ENCODE results near the gene MSRB3. TPM values are rescaled to one million over a fixed set of nuclear protein-coding genes. Genes with fewer than 3 reads are reported as not detected.

The MSRB3 gene
- total and polyA plus RNA-seq, 10 donors = 4.3 to 64.4 (median 19.7) TPM

DNA sequence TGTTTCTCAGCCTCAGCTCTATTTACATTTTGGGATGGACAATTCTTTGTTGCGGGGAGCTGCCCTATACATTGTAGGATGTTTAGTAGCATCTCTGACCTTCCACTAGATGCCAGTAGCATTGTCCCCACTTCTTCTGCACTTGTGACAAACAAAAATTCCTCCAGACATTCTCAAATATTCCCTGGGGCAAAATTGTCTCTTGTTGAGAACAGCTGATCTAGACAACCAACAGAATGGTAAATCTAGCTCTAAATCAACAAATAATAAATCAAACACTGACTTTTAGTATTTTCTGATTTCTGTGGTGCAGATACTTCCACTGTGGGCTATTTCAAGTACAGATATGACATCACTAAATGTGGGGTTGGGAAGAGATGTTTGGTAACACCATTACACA, 60.7 kb downstream of the MSRB3 start:
- intact Hi-C loops (cut with DNase I; ENCODE audit: low total_unique reads) = no loop called here
- 88 to 100% (median 100%) methylated on average over 1 of the region's 1 CpG for WGBS, 5 donors
- Histone ChIP-seq H3K4me3 (no peak overlapping the region), H3K9me3 (no peaks in the 10 kb centered on the region), H3K27ac (no peak overlapping the region), H3K4me1 (no peaks in the 10 kb centered on the region), H3K27me3 (replicated peaks in 1 of 7) (no peaks in the 10 kb centered on the region), H3K36me3 (no peaks in the 10 kb centered on the region)
- no peak for TF ChIP-seq POLR2AphosphoS5 (IDR thresholded peaks at IDR 0.05)
- TF ChIP-seq, protein P1, sequence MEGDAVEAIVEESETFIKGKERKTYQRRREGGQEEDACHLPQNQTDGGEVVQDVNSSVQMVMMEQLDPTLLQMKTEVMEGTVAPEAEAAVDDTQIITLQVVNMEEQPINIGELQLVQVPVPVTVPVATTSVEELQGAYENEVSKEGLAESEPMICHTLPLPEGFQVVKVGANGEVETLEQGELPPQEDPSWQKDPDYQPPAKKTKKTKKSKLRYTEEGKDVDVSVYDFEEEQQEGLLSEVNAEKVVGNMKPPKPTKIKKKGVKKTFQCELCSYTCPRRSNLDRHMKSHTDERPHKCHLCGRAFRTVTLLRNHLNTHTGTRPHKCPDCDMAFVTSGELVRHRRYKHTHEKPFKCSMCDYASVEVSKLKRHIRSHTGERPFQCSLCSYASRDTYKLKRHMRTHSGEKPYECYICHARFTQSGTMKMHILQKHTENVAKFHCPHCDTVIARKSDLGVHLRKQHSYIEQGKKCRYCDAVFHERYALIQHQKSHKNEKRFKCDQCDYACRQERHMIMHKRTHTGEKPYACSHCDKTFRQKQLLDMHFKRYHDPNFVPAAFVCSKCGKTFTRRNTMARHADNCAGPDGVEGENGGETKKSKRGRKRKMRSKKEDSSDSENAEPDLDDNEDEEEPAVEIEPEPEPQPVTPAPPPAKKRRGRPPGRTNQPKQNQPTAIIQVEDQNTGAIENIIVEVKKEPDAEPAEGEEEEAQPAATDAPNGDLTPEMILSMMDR (IDR thresholded peaks at IDR 0.05 in 8 of 11, conservative IDR thresholded peaks at IDR 0.05 in 3 of 11) = no peak
- no peak for TF ChIP-seq POLR2A (IDR thresholded peaks at IDR 0.05)
- DNase-seq = no peak

DNA sequence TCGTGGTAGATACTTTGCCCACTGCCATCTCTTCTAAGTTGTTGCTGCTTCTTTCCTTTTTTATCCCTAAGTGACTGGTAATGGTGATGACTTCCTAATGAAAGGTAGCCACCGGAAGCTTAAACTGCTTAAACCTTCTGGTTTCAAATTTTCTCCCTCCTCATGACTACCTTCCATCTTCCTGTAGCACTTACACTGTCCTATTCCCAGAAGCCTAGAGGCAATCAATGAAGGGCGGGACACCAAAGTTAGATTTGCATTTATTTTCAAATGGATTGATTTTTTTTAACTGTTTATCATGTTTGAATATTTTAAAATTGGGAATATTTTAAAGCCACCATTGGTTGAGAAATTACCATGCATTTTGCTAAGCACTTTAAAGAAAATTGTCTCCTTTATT, 64.7 kb downstream of the MSRB3 start:
- H3K9me3 ChIP-seq = peaks cover 0 to 5% (median 0%) of the 10 kb centered on the region in 8 donors
- no peak overlapping the region for H3K27ac ChIP-seq
- 80 to 89% (median 82%) methylated on average over 3 of the region's 3 CpGs for WGBS, 5 donors
- no peaks in the 10 kb centered on the region for H3K36me3 ChIP-seq
- TF ChIP-seq POLR2A (IDR thresholded peaks at IDR 0.05) (no peak), POLR2AphosphoS5 (IDR thresholded peaks at IDR 0.05) (no peak)
- TF ChIP-seq, protein P1 (IDR thresholded peaks at IDR 0.05 in 8 of 11, conservative IDR thresholded peaks at IDR 0.05 in 3 of 11) = no peak
- H3K4me3 ChIP-seq = no peak overlapping the region
- no peak for DNase-seq
- H3K27me3 ChIP-seq (replicated peaks in 1 of 7) = no peaks in the 10 kb centered on the region
- intact Hi-C loops (cut with DNase I; ENCODE audit: low total_unique reads) = no loop called here
- H3K4me1 ChIP-seq = no peaks in the 10 kb centered on the region

DNA sequence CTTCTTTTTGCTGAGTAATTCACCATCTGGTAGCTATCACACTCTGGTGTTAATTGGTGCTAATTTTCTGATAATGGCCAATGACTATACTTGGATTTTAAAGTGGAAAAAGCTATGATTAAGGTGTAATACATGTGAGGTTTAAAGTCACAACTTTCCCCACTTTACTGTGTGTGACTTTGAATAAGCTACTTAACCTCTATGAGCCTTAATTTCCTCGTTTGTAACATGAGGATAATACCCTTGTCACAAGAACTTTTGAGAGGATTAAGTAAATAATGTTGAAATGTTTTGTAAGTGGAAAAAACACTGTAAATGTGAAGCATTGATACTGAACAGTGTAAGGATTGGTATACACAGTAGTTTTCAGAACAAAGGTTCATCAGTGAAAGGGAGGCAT, 65.3 kb downstream of the MSRB3 start:
- WGBS, 5 donors = 55 to 62% (median 61%) methylated on average over 1 of the region's 1 CpG
- TF ChIP-seq POLR2A (IDR thresholded peaks at IDR 0.05) (no peak), POLR2AphosphoS5 (IDR thresholded peaks at IDR 0.05) (no peak)
- TF ChIP-seq, protein P1 (IDR thresholded peaks at IDR 0.05 in 8 of 11, conservative IDR thresholded peaks at IDR 0.05 in 3 of 11) = no peak
- no peaks in the 10 kb centered on the region for H3K4me1 ChIP-seq
- intact Hi-C loops (cut with DNase I; ENCODE audit: low total_unique reads) = no loop called here
- DNase-seq = no peak
- H3K4me3 ChIP-seq = no peak overlapping the region
- H3K36me3 ChIP-seq = no peaks in the 10 kb centered on the region
- no peaks in the 10 kb centered on the region for H3K27me3 ChIP-seq (replicated peaks in 1 of 7)
- no peak overlapping the region for H3K27ac ChIP-seq
- H3K9me3 ChIP-seq = peaks cover 0 to 5% (median 0%) of the 10 kb centered on the region in 8 donors

DNA sequence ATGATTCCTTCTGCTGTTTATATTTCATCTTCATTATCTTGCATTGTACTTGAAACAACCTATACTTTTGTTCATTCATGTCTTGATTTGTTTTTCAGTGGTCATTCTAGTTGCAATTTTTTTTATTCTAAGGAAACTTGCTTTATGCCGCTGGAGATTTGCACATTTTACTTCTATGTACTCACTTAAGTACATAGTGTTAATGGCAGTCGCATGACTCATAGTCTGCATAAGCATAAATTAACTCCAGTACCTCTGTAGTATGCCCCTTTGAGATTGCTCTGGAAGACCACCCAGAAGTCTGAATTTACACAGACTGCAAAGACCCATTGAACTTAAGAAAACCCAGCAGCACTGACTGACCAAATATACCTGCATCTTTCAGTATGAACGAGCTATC, 77.0 kb downstream of the MSRB3 start:
- H3K27ac ChIP-seq = no peak overlapping the region
- no peaks in the 10 kb centered on the region for H3K36me3 ChIP-seq
- no peak for DNase-seq
- WGBS, 5 donors = 93 to 100% (median 96%) methylated on average over 3 of the region's 3 CpGs
- no peak overlapping the region for H3K4me3 ChIP-seq
- no peaks in the 10 kb centered on the region for H3K9me3 ChIP-seq
- intact Hi-C loops (cut with DNase I; ENCODE audit: low total_unique reads) = no loop called here
- TF ChIP-seq, protein P1 (IDR thresholded peaks at IDR 0.05 in 8 of 11, conservative IDR thresholded peaks at IDR 0.05 in 3 of 11) = no peak
- TF ChIP-seq POLR2AphosphoS5 (IDR thresholded peaks at IDR 0.05) (no peak), POLR2A (IDR thresholded peaks at IDR 0.05) (no peak)
- H3K27me3 ChIP-seq (replicated peaks in 1 of 7) = no peaks in the 10 kb centered on the region
- H3K4me1 ChIP-seq = no peaks in the 10 kb centered on the region
